Parathyroid adenoma (tissue), 2 donors: Measurements from ENCODE around the gene SCAI.

Experiments used
- H2AFZ ChIP-seq: fragments of 300-600 bp; sonication (generic); one replicate; pipeline ENCODE4 v1.7.0; 2017; ENCODE audit warnings: antibody characterized with exemption, mild to moderate bottlenecking
- H3K27ac ChIP-seq: fragments of 300-600 bp; sonication (generic); one replicate; pipeline ENCODE4 v1.7.0; 2017
- H3K27me3 ChIP-seq: fragments of 300-600 bp; sonication (generic); one replicate; pipeline ENCODE4 v1.7.0; 2017; ENCODE audit warnings: low read length; ENCODE audit not compliant: control insufficient read depth, insufficient read depth
- H3K36me3 ChIP-seq: fragments of 300-600 bp; sonication (generic); one replicate; pipeline ENCODE4 v1.7.0; 2017; ENCODE audit warnings: low read length; ENCODE audit not compliant: control insufficient read depth, insufficient read depth
- H3K4me1 ChIP-seq: fragments of 300-600 bp; sonication (generic); one replicate; pipeline ENCODE4 v1.7.0; 2017; ENCODE audit warnings: control low read depth
- H3K4me2 ChIP-seq: fragments of 300-600 bp; sonication (generic); one replicate; pipeline ENCODE4 v1.7.0; 2017; ENCODE audit warnings: low read length
- H3K4me3 ChIP-seq: fragments of 300-600 bp; sonication (generic); one replicate; pipeline ENCODE4 v1.7.0; 2017; ENCODE audit warnings: low read depth, low read length
- H3K79me2 ChIP-seq: fragments of 300-600 bp; sonication (generic); one replicate; pipeline ENCODE4 v1.7.0; 2017; ENCODE audit warnings: control low read depth
- H3K9ac ChIP-seq: fragments of 300-600 bp; sonication (generic); one replicate; pipeline ENCODE4 v1.7.0; 2017; ENCODE audit warnings: mild to moderate bottlenecking
- H3K9me3 ChIP-seq: fragments of 300-600 bp; sonication (generic); one replicate; pipeline ENCODE4 v1.7.0; 2017; ENCODE audit warnings: low read length; ENCODE audit not compliant: control insufficient read depth
- TF ChIP-seq, protein P1 (sequence below): fragments of 300-600 bp; sonication (generic); IDR thresholded peaks from one replicate; pipeline ENCODE4 v1.7.0; 2017; ENCODE audit warnings: antibody characterized with exemption, mild to moderate bottlenecking
- donor health status: primary hyperparathyroidism.

Gene SCAI

DNA sequence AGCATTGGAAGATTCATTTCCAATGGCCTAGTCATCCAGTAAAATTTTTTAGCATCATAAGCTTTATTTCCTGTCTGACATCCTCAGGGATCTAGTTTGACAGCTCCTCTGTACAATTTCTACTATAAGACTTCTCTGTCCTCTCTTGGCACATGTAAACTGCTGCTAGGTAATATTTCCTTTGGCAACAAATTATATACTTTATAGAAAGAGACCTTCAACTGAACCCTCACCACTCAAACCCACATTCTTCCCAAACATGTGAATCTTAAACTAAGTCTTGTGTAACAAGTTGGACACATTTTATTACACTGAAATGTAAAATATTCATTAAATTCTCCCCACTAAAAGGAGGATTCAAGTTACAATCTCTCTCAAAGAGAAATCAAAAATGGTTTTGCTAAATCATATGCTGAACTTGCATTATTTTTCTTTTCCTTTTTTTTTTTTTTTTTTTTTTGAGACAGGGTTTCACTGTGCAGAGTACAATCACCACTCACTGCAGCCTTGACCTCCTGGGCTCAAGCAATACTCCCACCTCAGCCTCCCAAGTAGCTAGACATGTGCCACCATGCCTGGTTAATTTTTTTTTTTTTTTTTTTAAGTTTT lies 36.9 kb downstream of the SCAI start:
- H2AFZ ChIP-seq, result no peak overlapping the region
- H3K79me2 ChIP-seq, result no peaks in the 10 kb centered on the region
- H3K36me3 ChIP-seq, result no peaks in the 10 kb centered on the region
- no peak overlapping the region for H3K9ac ChIP-seq
- no peak overlapping the region for H3K4me3 ChIP-seq
- H3K4me2 ChIP-seq, result no peak overlapping the region
- no peak overlapping the region for H3K27ac ChIP-seq
- H3K27me3 ChIP-seq, result no peaks in the 10 kb centered on the region
- TF ChIP-seq, protein P1, sequence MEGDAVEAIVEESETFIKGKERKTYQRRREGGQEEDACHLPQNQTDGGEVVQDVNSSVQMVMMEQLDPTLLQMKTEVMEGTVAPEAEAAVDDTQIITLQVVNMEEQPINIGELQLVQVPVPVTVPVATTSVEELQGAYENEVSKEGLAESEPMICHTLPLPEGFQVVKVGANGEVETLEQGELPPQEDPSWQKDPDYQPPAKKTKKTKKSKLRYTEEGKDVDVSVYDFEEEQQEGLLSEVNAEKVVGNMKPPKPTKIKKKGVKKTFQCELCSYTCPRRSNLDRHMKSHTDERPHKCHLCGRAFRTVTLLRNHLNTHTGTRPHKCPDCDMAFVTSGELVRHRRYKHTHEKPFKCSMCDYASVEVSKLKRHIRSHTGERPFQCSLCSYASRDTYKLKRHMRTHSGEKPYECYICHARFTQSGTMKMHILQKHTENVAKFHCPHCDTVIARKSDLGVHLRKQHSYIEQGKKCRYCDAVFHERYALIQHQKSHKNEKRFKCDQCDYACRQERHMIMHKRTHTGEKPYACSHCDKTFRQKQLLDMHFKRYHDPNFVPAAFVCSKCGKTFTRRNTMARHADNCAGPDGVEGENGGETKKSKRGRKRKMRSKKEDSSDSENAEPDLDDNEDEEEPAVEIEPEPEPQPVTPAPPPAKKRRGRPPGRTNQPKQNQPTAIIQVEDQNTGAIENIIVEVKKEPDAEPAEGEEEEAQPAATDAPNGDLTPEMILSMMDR, result no peak
- no peaks in the 10 kb centered on the region for H3K9me3 ChIP-seq
- no peaks in the 10 kb centered on the region for H3K4me1 ChIP-seq

DNA sequence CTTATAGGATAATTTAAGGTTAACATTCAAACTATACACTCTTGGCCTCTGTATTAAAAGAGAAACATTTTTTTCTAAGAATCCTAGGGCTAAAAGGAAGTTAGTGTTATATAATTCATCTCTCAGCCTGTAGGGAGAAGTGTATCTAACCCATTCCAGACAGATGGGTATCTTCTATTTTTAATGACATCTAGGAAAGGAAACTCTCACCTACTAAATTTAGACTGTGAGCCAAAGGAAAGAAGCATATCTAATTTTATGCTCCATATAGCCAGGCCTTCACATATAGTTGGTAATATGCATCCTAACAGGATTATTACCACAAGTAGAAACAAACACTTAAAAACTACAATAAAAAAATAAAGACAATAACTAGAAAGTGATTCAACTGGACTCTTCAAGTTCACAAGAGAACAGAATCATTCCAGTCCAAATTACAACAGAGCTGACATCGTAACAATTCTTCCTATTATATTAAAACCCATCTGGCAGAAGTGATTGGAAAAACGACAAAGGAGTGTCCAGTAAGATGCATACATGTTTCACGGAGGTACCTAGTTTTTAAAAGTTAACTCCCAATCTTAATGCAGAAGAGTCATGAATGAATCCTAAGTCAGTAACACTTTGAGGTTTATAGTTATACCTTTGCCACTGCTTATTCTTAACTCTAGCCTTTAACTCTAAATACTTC lies 39.4 kb downstream of the SCAI start:
- TF ChIP-seq, protein P1, result no peak

DNA sequence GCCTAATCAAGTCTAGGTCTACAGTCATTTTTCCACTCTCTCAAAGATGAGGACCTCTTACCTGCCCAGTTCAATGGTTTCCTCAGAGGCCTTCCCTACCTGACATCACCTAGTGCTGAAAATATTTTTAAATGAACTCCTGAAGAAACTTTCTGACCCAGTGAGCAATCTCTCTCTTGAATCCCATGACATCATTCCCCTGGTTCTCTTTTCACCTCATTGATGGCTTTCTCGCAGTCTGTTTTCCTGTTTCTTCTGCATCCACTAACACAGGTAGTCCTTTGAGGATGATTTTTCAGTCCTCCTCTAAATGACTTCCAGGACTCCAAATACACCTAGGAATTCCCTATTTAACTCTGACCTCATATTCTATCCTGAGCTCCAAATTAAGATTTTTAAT lies 40.3 kb downstream of the SCAI start:
- TF ChIP-seq, protein P1, result no peak
- Histone ChIP-seq H3K36me3 (no peaks in the 10 kb centered on the region), H3K27ac (no peak overlapping the region), H3K4me3 (no peak overlapping the region), H3K27me3 (no peaks in the 10 kb centered on the region), H3K4me1 (no peaks in the 10 kb centered on the region), H3K9me3 (no peaks in the 10 kb centered on the region), H3K4me2 (no peak overlapping the region), H3K9ac (no peak overlapping the region), H2AFZ (no peak overlapping the region), H3K79me2 (no peaks in the 10 kb centered on the region)

More for the DNA sequence above, 39.4 kb downstream of the SCAI start:
- Histone ChIP-seq H3K4me1 (no peaks in the 10 kb centered on the region), H3K79me2 (no peaks in the 10 kb centered on the region), H3K36me3 (no peaks in the 10 kb centered on the region), H3K9me3 (no peaks in the 10 kb centered on the region), H3K4me2 (no peak overlapping the region), H3K4me3 (no peak overlapping the region), H3K9ac (no peak overlapping the region), H3K27ac (no peak overlapping the region), H3K27me3 (no peaks in the 10 kb centered on the region), H2AFZ (no peak overlapping the region)

DNA sequence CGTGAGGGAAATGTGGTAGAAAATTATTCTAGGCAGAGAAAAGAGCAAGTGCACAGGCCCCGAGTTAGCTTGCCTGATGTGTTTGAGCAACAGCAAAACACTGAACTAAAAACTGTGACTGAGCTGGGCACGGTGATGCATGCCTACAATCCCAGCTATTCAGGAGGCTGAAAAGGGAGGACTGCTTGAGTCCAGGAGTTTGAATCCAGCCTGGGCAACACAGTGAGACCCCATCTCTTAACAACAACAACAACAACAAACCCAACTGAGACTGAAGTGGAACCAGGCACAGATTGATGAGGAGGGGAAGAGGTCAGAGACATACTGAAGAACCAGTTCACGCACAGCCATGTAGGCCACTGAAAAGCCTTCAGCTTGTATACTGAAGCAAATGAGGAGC lies 42.5 kb downstream of the SCAI start:
- no peak overlapping the region for H3K27ac ChIP-seq
- no peaks in the 10 kb centered on the region for H3K9me3 ChIP-seq
- H3K27me3 ChIP-seq, result no peaks in the 10 kb centered on the region
- H3K4me3 ChIP-seq, result no peak overlapping the region
- H3K36me3 ChIP-seq, result no peaks in the 10 kb centered on the region
- no peak overlapping the region for H3K9ac ChIP-seq
- H3K79me2 ChIP-seq, result no peaks in the 10 kb centered on the region
- H3K4me1 ChIP-seq, result no peaks in the 10 kb centered on the region
- no peak overlapping the region for H2AFZ ChIP-seq
- TF ChIP-seq, protein P1, result no peak
- H3K4me2 ChIP-seq, result no peak overlapping the region

DNA sequence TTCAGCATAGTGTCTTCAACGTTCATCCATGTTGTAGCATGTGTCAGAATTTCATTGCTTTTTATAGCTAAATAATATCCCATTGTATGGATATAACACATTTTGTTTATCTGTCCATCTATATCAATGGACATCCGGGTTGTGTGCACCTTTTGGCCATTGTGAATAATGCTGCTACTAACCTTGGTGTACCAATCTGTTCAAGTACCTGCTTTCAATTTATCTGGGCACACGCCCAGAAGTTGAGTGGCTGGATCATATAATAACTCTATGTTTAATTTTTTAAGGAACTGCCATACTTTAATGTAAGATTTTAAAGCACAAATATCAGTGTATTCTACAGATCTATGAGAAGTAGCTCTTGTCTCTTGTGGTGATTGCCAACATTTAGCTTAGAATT lies 43.5 kb downstream of the SCAI start:
- Histone ChIP-seq H3K9ac (no peak overlapping the region), H3K9me3 (no peaks in the 10 kb centered on the region), H3K79me2 (no peaks in the 10 kb centered on the region), H3K27me3 (no peaks in the 10 kb centered on the region), H3K27ac (no peak overlapping the region), H3K36me3 (no peaks in the 10 kb centered on the region), H3K4me3 (no peak overlapping the region), H2AFZ (no peak overlapping the region), H3K4me2 (no peak overlapping the region), H3K4me1 (no peaks in the 10 kb centered on the region)
- TF ChIP-seq, protein P1, result no peak
